IMR-90 (cell line): ENCODE results near the gene AQP12A.

Source experiments
- BHLHE40 ChIP-seq: fragments of 150-350 bp; IDR thresholded peaks from 2 replicates; pipeline ENCODE4 v1.6.1; 2016; ENCODE audit warnings: mild to moderate bottlenecking, low read depth, low read length
- CEBPB ChIP-seq: IDR thresholded peaks from 2 replicates; pipeline ENCODE4 v1.6.1; 2012; ENCODE audit warnings: low read depth, low read length, improper control_type of control experiment
- CTCF ChIP-seq: conservative IDR thresholded peaks from 2 replicates; pipeline ENCODE4 v1.5.1; 2012; ENCODE audit warnings: mild to moderate bottlenecking, low read depth, low read length, improper control_type of control experiment
- MAZ ChIP-seq: IDR thresholded peaks from 2 replicates; pipeline ENCODE4 v1.6.1; 2012; ENCODE audit warnings: low read depth, mild to moderate bottlenecking, low read length, improper control_type of control experiment, moderate library complexity, borderline replicate concordance
- MXI1 ChIP-seq: IDR thresholded peaks from 2 replicates; pipeline ENCODE4 v1.6.1; 2012; ENCODE audit warnings: low read depth, mild to moderate bottlenecking, low read length, moderate library complexity, borderline replicate concordance
- NFE2L2 ChIP-seq: fragments of 150-350 bp; IDR thresholded peaks from 2 replicates; pipeline ENCODE4 v1.6.1; 2016; ENCODE audit warnings: low read depth, mild to moderate bottlenecking, low read length
- POLR2A ChIP-seq: IDR thresholded peaks from 2 replicates; pipeline ENCODE4 v1.6.1; 2012; ENCODE audit warnings: mild to moderate bottlenecking, low read depth, low read length
- RAD21 ChIP-seq: IDR thresholded peaks from 2 replicates; pipeline ENCODE4 v1.6.1; 2012; ENCODE audit warnings: low read length, improper control_type of control experiment
- RCOR1 ChIP-seq: IDR thresholded peaks from 2 replicates; pipeline ENCODE4 v1.6.1; 2012; ENCODE audit warnings: mild to moderate bottlenecking, low read length, improper control_type of control experiment; ENCODE audit not compliant: insufficient replicate concordance
- RFX5 ChIP-seq: IDR thresholded peaks from 2 replicates; pipeline ENCODE4 v1.8.0; 2012; ENCODE audit warnings: low read depth, mild to moderate bottlenecking, low read length, moderate library complexity
- USF2 ChIP-seq: fragments of 150-350 bp; IDR thresholded peaks from 2 replicates; pipeline ENCODE4 v1.6.1; 2017; ENCODE audit warnings: mild to moderate bottlenecking, antibody characterized with exemption, low read length, low read depth

- no peak for TF ChIP-seq POLR2A
- TF ChIP-seq CTCF: no peak
- no peak for TF ChIP-seq RCOR1
- no peak for TF ChIP-seq MXI1
- no peak for TF ChIP-seq USF2
- TF ChIP-seq BHLHE40: no peak
- no peak for TF ChIP-seq RAD21
- no peak for TF ChIP-seq RFX5
- TF ChIP-seq MAZ: no peak
- no peak for TF ChIP-seq CEBPB
- TF ChIP-seq NFE2L2: no peak
Measured at GRCh38 chr2:240643093-240643810, 48.4 kb upstream of the AQP12A start.
